Dermis blood vessel endothelial cell (primary cell): ENCODE measurements around the gene TTI1. TPM values are rescaled to one million over a fixed set of nuclear protein-coding genes. Genes with fewer than 3 reads are reported as not detected.

Source experiments
- DNase-seq: peaks from one replicate; pipeline ENCODE4 v3.0.0; 2010
- total RNA-seq: library from RNA; depleted of rRNA; stranded (reverse); fragments of >200 nt; gene quantifications from 2 replicates; pipeline ENCODE4 v1.2.3, GENCODE V29; 2014

TTI1 gene
- total RNA-seq, 1 donor from 2014 or later = 18.5 TPM

GRCh38 chr20:37936041-37936440 is 97.2 kb downstream of the TTI1 start:
- no peak for DNase-seq

GRCh38 chr20:37935435-37935834 is 97.8 kb downstream of the TTI1 start:
- peak; percentile 15 for DNase-seq

- no peak for DNase-seq
These were observed 98.5 kb downstream of the TTI1 start for GRCh38 chr20:37934634-37935375.

GRCh38 chr20:37933786-37934633 is 99.2 kb downstream of the TTI1 start:
- DNase-seq = no peak

Other genes starting within 250 kb of the TTI1 start
- 0.51 TPM in 1 of 2 replicates, not detected in the other for gene VSTM2L, start 130.3 kb downstream of the TTI1 start, total RNA-seq
- 17.7 and 22.1 TPM in 2 replicates for gene RPRD1B, start 290 bp upstream of the TTI1 start, total RNA-seq
- 401 and 1,564 TPM in 2 replicates for gene TGM2, start 131.8 kb upstream of the TTI1 start, total RNA-seq
- 0.05 and 0.51 TPM in 2 replicates for gene KIAA1755, start 227.3 kb upstream of the TTI1 start, total RNA-seq